Trophoblast cell (in vitro differentiated cells and primary cell): ENCODE measurements around the gene UBAC2.
A peak's percentile ranks its signal among the peaks of the same experiment; 100 is the strongest.

ENCODE experiments used
- DNase-seq, 2 donors: peaks; one replicate each; pipeline ENCODE4 v3.0.0-alpha.2; 2016
- H2AFZ ChIP-seq: 2 replicates; pipeline ENCODE4 v1.6.1; 2013; ENCODE audit warnings: low read length, moderate library complexity, mild to moderate bottlenecking; ENCODE audit not compliant: insufficient read depth, poor library complexity
- H2AK5ac ChIP-seq: 2 replicates; pipeline ENCODE4 v1.6.1; 2013; ENCODE audit warnings: mild to moderate bottlenecking, low read length
- H2BK120ac ChIP-seq: 2 replicates; pipeline ENCODE4 v1.6.1; 2013; ENCODE audit warnings: low read length, mild to moderate bottlenecking, moderate library complexity; ENCODE audit not compliant: insufficient read depth, poor library complexity
- H2BK12ac ChIP-seq: 2 replicates; pipeline ENCODE4 v1.6.1; 2013; ENCODE audit warnings: mild to moderate bottlenecking, low read length, moderate library complexity
- H2BK5ac ChIP-seq: 2 replicates; pipeline ENCODE4 v1.6.1; 2013; ENCODE audit warnings: low read length, low read depth, moderate library complexity, mild to moderate bottlenecking; ENCODE audit not compliant: poor library complexity
- H3K14ac ChIP-seq: 2 replicates; pipeline ENCODE4 v1.6.1; 2013; ENCODE audit warnings: mild to moderate bottlenecking, low read length
- H3K18ac ChIP-seq: 2 replicates; pipeline ENCODE4 v1.6.1; 2013; ENCODE audit warnings: mild to moderate bottlenecking, low read length
- H3K23ac ChIP-seq: 2 replicates; pipeline ENCODE4 v1.6.1; 2013; ENCODE audit warnings: low read length
- H3K27ac ChIP-seq: 2 replicates; pipeline ENCODE4 v1.5.1; 2013; ENCODE audit warnings: low read depth, mild to moderate bottlenecking, inconsistent platforms, low read length, moderate library complexity
- H3K27me3 ChIP-seq: 2 replicates; pipeline ENCODE4 v1.6.1; 2013; ENCODE audit warnings: inconsistent platforms, mild to moderate bottlenecking, low read length, moderate library complexity; ENCODE audit not compliant: insufficient read depth
- H3K36me3 ChIP-seq, 2 experiments: 1 replicate in 1 of 2; 2 replicates in 1 of 2; pipeline ENCODE4 v1.6.1; 2013; ENCODE audit warnings: low read length in 2 of 2, mild to moderate bottlenecking in 2 of 2, moderate library complexity in 1 of 2; ENCODE audit not compliant: insufficient read depth in 2 of 2, control insufficient read depth in 1 of 2
- H3K4ac ChIP-seq: 2 replicates; pipeline ENCODE4 v1.6.1; 2013; ENCODE audit warnings: low read depth, mild to moderate bottlenecking, low read length, moderate library complexity
- H3K4me1 ChIP-seq, 2 experiments: 1 replicate in 1 of 2; 2 replicates in 1 of 2; pipeline ENCODE4 v1.6.1; 2013; ENCODE audit warnings: low read length in 2 of 2, mild to moderate bottlenecking in 2 of 2, moderate library complexity in 1 of 2; ENCODE audit not compliant: insufficient read depth in 2 of 2, control insufficient read depth in 1 of 2
- H3K4me2 ChIP-seq: 2 replicates; pipeline ENCODE4 v1.6.1; 2013; ENCODE audit warnings: inconsistent platforms, mild to moderate bottlenecking, low read length, moderate library complexity
- H3K4me3 ChIP-seq: 2 replicates; pipeline ENCODE4 v1.5.1; 2013; ENCODE audit warnings: mild to moderate bottlenecking, low read depth, low read length, inconsistent platforms
- H3K79me1 ChIP-seq: one replicate; pipeline ENCODE4 v1.6.1; 2013; ENCODE audit warnings: low read length
- H3K79me2 ChIP-seq: 2 replicates; pipeline ENCODE4 v1.6.1; 2013; ENCODE audit warnings: low read length, mild to moderate bottlenecking; ENCODE audit not compliant: control insufficient read depth, insufficient read depth, poor library complexity
- H3K9ac ChIP-seq: 2 replicates; pipeline ENCODE4 v1.6.1; 2013; ENCODE audit warnings: mild to moderate bottlenecking, low read length
- H3K9me3 ChIP-seq: 2 replicates; pipeline ENCODE4 v1.6.1; 2013; ENCODE audit warnings: low read depth, mild to moderate bottlenecking, control low read depth, inconsistent platforms, low read length; ENCODE audit not compliant: insufficient read depth
- H4K12ac ChIP-seq: 2 replicates; pipeline ENCODE4 v1.6.1; 2013; ENCODE audit warnings: low read depth, mild to moderate bottlenecking, low read length, moderate library complexity
- H4K8ac ChIP-seq: 2 replicates; pipeline ENCODE4 v1.6.1; 2013; ENCODE audit warnings: low read depth, mild to moderate bottlenecking, low read length, moderate library complexity
- H4K91ac ChIP-seq: one replicate; pipeline ENCODE4 v1.6.1; 2013; ENCODE audit warnings: low read depth, mild to moderate bottlenecking, low read length, moderate library complexity
- WGBS: extraction: QIAGEN DNeasy Blood & Tissue Kit; methylation state at CpG from one replicate; pipeline ENCODE4 v1.1.7; 2013; ENCODE audit warnings: missing lambda C conversion rate; ENCODE audit not compliant: insufficient read length, insufficient coverage; ENCODE audit errors: extremely low coverage; 5-methylcytosine and 5-hydroxymethylcytosine counted together

UBAC2 gene

GRCh38 chr13:99215184-99215830, 14.7 kb downstream of the UBAC2 start:
- no peak overlapping the region for H2AK5ac ChIP-seq
- H3K14ac ChIP-seq, result no peak overlapping the region
- no peak overlapping the region for H2BK12ac ChIP-seq
- H3K27me3 ChIP-seq, result no peaks in the 10 kb centered on the region
- H3K4ac ChIP-seq, result no peak overlapping the region
- no peaks in the 10 kb centered on the region for H3K9me3 ChIP-seq
- H3K4me3 ChIP-seq, result no peak overlapping the region
- no peak overlapping the region for H3K27ac ChIP-seq
- no CpG with 5 or more reads among the region's 15 CpGs for WGBS
- no peak overlapping the region for H2AFZ ChIP-seq
- H3K18ac ChIP-seq, result no peak overlapping the region
- H3K4me2 ChIP-seq, result no peak overlapping the region
- no peak for DNase-seq
- H3K36me3 ChIP-seq, result no peaks in the 10 kb centered on the region
- no peak overlapping the region for H3K9ac ChIP-seq
- H2BK5ac ChIP-seq, result no peak overlapping the region
- H2BK120ac ChIP-seq, result no peak overlapping the region
- no peaks in the 10 kb centered on the region for H3K79me1 ChIP-seq
- peaks cover 0 to 3% of the 10 kb centered on the region in 2 experiments for H3K4me1 ChIP-seq
- H3K23ac ChIP-seq, result no peak overlapping the region
- no peak overlapping the region for H4K12ac ChIP-seq
- peaks cover 1% of the 10 kb centered on the region for H3K79me2 ChIP-seq
- H4K8ac ChIP-seq, result no peak overlapping the region
- H4K91ac ChIP-seq, result no peak overlapping the region

DNA sequence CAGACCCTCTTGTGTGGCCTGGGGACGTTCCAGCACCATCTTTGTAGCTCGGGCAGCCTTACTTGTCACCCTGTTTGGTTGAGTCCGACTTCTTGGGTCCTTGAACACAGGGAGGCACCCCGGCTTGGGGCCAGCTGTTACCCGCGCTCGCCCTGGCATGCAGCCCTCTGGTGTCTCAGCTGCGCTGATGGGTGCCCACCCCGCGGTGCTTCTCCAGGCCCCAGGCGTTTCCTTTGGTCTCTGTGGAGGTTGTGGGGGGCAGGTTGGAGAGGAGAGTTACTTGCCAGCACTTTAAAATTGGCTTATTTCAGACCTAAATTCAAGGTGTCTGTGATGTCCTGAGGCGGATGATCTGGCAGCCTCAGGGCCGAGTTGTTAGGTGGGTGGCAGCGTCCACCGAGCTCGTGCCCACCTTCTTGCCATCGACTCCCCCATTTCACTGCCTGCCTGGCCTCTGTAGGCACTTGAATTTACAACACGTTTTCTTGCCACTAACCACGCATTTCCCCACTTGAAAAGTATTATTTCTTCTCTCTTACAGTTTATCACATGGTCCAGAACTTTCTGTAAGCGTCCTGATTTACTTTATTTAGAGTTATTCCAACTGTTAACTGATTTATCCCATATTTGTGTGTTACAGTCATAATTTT, 16.9 kb downstream of the UBAC2 start:
- Histone ChIP-seq H3K4me3 (no peak overlapping the region), H3K79me2 (peaks cover 3% of the 10 kb centered on the region), H3K36me3 (peaks cover 0 to 3% of the 10 kb centered on the region in 2 experiments), H3K23ac (no peak overlapping the region), H3K9ac (no peak overlapping the region), H4K12ac (no peak overlapping the region), H2BK5ac (no peak overlapping the region), H3K4ac (peak overlapping the region; percentile 1), H3K4me1 (peaks cover 0 to 3% of the 10 kb centered on the region in 2 experiments), H4K8ac (no peak overlapping the region), H3K9me3 (no peaks in the 10 kb centered on the region), H3K18ac (no peak overlapping the region), H2BK12ac (no peak overlapping the region), H2AK5ac (no peak overlapping the region), H3K4me2 (no peak overlapping the region), H3K27me3 (no peaks in the 10 kb centered on the region), H2AFZ (no peak overlapping the region), H4K91ac (no peak overlapping the region), H3K27ac (no peak overlapping the region), H3K79me1 (no peaks in the 10 kb centered on the region), H2BK120ac (no peak overlapping the region), H3K14ac (no peak overlapping the region)
- DNase-seq, result no peak
- WGBS, result no CpG with 5 or more reads among the region's 20 CpGs

- no peaks in the 10 kb centered on the region for H3K27me3 ChIP-seq
- no peak overlapping the region for H3K27ac ChIP-seq
- H3K4me3 ChIP-seq, result no peak overlapping the region
- no peak overlapping the region for H3K4ac ChIP-seq
- no peak for DNase-seq
- H4K91ac ChIP-seq, result no peak overlapping the region
- no peak overlapping the region for H4K8ac ChIP-seq
- no peak overlapping the region for H3K4me2 ChIP-seq
- no peaks in the 10 kb centered on the region for H3K79me1 ChIP-seq
- no peak overlapping the region for H2BK120ac ChIP-seq
- peaks cover 0 to 3% of the 10 kb centered on the region in 2 experiments for H3K36me3 ChIP-seq
- H2AK5ac ChIP-seq, result no peak overlapping the region
- no peak overlapping the region for H2AFZ ChIP-seq
- H3K23ac ChIP-seq, result no peak overlapping the region
- no peak overlapping the region for H2BK5ac ChIP-seq
- H3K9me3 ChIP-seq, result no peaks in the 10 kb centered on the region
- no peak overlapping the region for H3K9ac ChIP-seq
- peaks cover 3% of the 10 kb centered on the region for H3K79me2 ChIP-seq
- no peak overlapping the region for H4K12ac ChIP-seq
- H3K18ac ChIP-seq, result no peak overlapping the region
- peaks cover 0 to 3% of the 10 kb centered on the region in 2 experiments for H3K4me1 ChIP-seq
- H2BK12ac ChIP-seq, result no peak overlapping the region
- H3K14ac ChIP-seq, result no peak overlapping the region
Observed at GRCh38 chr13:99218126-99218525, 17.5 kb downstream of the UBAC2 start.

GRCh38 chr13:99218545-99218944, 17.9 kb downstream of the UBAC2 start:
- Histone ChIP-seq H2AFZ (no peak overlapping the region), H3K36me3 (peaks cover 0 to 3% of the 10 kb centered on the region in 2 experiments), H4K8ac (no peak overlapping the region), H3K79me2 (peaks cover 3% of the 10 kb centered on the region), H2BK12ac (no peak overlapping the region), H3K4me1 (peaks cover 0 to 3% of the 10 kb centered on the region in 2 experiments), H3K4ac (no peak overlapping the region), H4K91ac (no peak overlapping the region), H3K23ac (no peak overlapping the region), H3K4me2 (no peak overlapping the region), H4K12ac (no peak overlapping the region), H3K9ac (no peak overlapping the region), H3K18ac (no peak overlapping the region), H2AK5ac (no peak overlapping the region), H3K9me3 (no peaks in the 10 kb centered on the region), H3K27ac (no peak overlapping the region), H3K27me3 (no peaks in the 10 kb centered on the region), H3K14ac (no peak overlapping the region), H3K79me1 (no peaks in the 10 kb centered on the region), H2BK120ac (no peak overlapping the region), H2BK5ac (no peak overlapping the region), H3K4me3 (no peak overlapping the region)
- no peak for DNase-seq
- no CpG with 5 or more reads among the region's 6 CpGs for WGBS
